SK-N-SH treated with all-trans-retinoic acid at 6 μM for 48 hours (cell line): ENCODE results near the gene TLE2.

Source experiments
- CSRNP3 ChIP-seq: fragments of 250-450 bp; sonication (Bioruptor Pico); IDR thresholded peaks from 2 replicates; pipeline ENCODE4 v1.5.1; 2021; ENCODE audit warnings: mild to moderate bottlenecking, moderate library complexity
- ESRRG ChIP-seq: fragments of 250-450 bp; sonication (Bioruptor Pico); IDR thresholded peaks from 2 replicates; pipeline ENCODE4 v1.6.1; 2021; ENCODE audit warnings: mild to moderate bottlenecking
- PPARA ChIP-seq: fragments of 250-450 bp; sonication (Bioruptor Pico); IDR thresholded peaks from 2 replicates; pipeline ENCODE4 v1.5.0; 2020; ENCODE audit warnings: mild to moderate bottlenecking, borderline replicate concordance
- TCF4 ChIP-seq: fragments of 250-450 bp; sonication (Bioruptor Pico); IDR thresholded peaks from 2 replicates; pipeline ENCODE4 v1.8.0; 2021; ENCODE audit warnings: mild to moderate bottlenecking, moderate library complexity, borderline replicate concordance
- ZFP30 ChIP-seq: fragments of 450-650 bp; formaldehyde crosslinking; IDR thresholded peaks from 2 replicates; pipeline ENCODE4 v1.5.0; 2022; ENCODE audit warnings: mild to moderate bottlenecking, moderate library complexity
- TF ChIP-seq, protein P1 (sequence below): fragments of 250-450 bp; sonication (Bioruptor Pico); IDR thresholded peaks from 2 replicates; pipeline ENCODE4 v1.8.0; 2020; ENCODE audit warnings: mild to moderate bottlenecking, moderate library complexity, borderline replicate concordance

DNA sequence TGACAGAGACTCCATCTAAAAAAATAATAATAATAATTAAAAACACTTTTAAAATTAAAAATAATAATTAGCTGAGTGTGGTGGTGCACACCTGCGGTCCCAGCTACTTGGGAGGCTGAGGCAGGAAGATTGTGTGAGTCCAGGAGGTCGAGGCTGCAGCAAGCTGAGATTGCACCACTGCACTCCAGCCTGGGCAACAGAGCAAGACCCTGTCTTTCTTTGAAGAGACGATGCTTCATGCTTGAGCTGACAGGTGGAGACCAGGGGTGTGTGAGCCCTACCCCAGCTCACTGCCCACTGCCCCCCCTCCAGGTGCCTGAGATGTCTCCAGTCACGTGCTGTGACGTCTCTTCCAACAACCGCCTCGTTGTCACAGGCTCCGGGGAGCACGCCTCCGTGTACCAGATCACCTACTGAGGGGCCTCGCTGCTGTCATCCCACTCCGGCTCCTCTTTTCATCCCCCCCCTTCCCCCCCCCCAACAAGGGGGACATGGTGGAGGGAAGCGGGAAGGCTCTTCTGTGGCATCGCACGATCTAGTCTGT is 34.4 kb downstream of the TLE2 start:
- TF ChIP-seq, protein P1, sequence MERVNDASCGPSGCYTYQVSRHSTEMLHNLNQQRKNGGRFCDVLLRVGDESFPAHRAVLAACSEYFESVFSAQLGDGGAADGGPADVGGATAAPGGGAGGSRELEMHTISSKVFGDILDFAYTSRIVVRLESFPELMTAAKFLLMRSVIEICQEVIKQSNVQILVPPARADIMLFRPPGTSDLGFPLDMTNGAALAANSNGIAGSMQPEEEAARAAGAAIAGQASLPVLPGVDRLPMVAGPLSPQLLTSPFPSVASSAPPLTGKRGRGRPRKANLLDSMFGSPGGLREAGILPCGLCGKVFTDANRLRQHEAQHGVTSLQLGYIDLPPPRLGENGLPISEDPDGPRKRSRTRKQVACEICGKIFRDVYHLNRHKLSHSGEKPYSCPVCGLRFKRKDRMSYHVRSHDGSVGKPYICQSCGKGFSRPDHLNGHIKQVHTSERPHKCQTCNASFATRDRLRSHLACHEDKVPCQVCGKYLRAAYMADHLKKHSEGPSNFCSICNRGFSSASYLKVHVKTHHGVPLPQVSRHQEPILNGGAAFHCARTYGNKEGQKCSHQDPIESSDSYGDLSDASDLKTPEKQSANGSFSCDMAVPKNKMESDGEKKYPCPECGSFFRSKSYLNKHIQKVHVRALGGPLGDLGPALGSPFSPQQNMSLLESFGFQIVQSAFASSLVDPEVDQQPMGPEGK = no peak
- TF ChIP-seq TCF4 (CRISPR knock-in tag) = no peak
- TF ChIP-seq ZFP30 = no peak
- TF ChIP-seq PPARA (CRISPR knock-in tag) = no peak
- TF ChIP-seq ESRRG (CRISPR knock-in tag) = no peak
- no peak for TF ChIP-seq CSRNP3 (CRISPR knock-in tag)
